Large intestine (tissue), 3 donors: ENCODE results near the gene MN1. TPM values are rescaled to one million over a fixed set of nuclear protein-coding genes. Genes with fewer than 3 reads are reported as not detected.

Experiments
- DNase-seq, 2 donors: peaks; one replicate each; pipeline versions ENCODE4 v3.0.0 to v3.0.0-alpha.2; 2013
- H3K27ac ChIP-seq: one replicate; pipeline ENCODE4 v1.5.1; 2013; ENCODE audit warnings: low read length
- H3K27me3 ChIP-seq: 2 replicates; pipeline ENCODE4 v1.6.1; 2013; ENCODE audit warnings: low read length; ENCODE audit not compliant: control insufficient read depth, insufficient read depth
- H3K36me3 ChIP-seq: 2 replicates; pipeline ENCODE4 v1.6.1; 2013; ENCODE audit warnings: low read length; ENCODE audit not compliant: control insufficient read depth, insufficient read depth
- H3K4me1 ChIP-seq: one replicate; pipeline ENCODE4 v1.6.1; 2013; ENCODE audit warnings: low read length; ENCODE audit not compliant: control insufficient read depth, insufficient read depth
- H3K4me3 ChIP-seq: one replicate; pipeline ENCODE4 v1.5.1; 2013; ENCODE audit warnings: low read length
- H3K9me3 ChIP-seq: one replicate; pipeline ENCODE4 v1.6.1; 2013; ENCODE audit warnings: mild to moderate bottlenecking, low read depth, low read length, moderate library complexity; ENCODE audit not compliant: control insufficient read depth
- WGBS: methylation state at CpG from one replicate; pipeline ENCODE4 v1.1.5; 2013; ENCODE audit warnings: low lambda C conversion rate; ENCODE audit not compliant: insufficient coverage; 5-methylcytosine and 5-hydroxymethylcytosine counted together
- polyA plus RNA-seq: library from polyadenylated mRNA; unstranded; fragments of 120-200 nt; gene quantifications from one replicate; pipeline ENCODE4 v1.2.1, GENCODE V29; 2013

Gene MN1
- polyA plus RNA-seq, 1 donor = 5.8 TPM

DNA sequence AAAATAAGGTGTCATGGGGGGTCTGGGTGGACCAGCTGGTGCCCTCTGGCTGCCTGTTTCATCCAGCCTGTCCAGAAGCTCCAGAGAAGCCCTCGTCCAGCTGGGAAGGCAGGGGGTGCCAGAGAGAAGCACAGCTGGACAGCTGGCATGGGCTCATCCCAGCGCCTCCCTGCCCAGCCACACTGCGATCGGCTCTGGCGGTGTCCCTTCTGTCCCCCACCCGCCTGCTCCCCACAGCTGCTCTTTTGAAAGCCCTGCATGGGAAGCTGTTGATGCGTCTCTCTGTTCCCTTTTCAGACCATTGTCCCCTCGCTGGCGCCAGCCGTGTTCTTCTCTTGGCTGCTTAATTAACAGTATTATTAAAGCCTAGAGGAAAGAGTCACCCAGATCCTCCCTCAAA lies 86.5 kb downstream of the MN1 start:
- no peak for DNase-seq
- no CpG with 5 or more reads among the region's 10 CpGs for WGBS

DNA sequence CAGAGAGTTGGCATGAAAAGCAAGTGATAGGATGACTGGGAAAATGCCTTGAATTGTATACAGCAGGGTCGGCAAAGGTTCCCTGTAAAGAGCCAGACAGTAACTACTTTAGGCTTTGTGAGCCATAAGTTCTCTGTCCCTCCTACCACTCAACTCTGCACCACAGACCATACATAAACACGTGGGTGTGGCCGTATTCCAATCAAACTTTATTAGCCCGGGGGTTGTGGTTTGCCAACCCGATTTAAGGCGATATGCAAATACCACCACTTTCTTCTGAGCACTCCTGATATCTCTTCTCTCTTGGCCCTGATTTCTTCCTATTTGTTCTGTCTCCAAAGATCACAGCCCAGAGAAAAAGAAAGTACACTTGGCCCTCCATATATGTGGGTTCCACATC lies 87.5 kb downstream of the MN1 start:
- Histone ChIP-seq H3K9me3 (no peaks in the 10 kb centered on the region), H3K4me1 (peaks cover 5% of the 10 kb centered on the region), H3K36me3 (no peaks in the 10 kb centered on the region), H3K27me3 (peaks cover 3% of the 10 kb centered on the region), H3K4me3 (no peak overlapping the region), H3K27ac (no peak overlapping the region)
- WGBS = no CpG with 5 or more reads among the region's 6 CpGs
- DNase-seq = no peak

More for the DNA sequence above, 86.5 kb downstream of the MN1 start:
- no peaks in the 10 kb centered on the region for H3K9me3 ChIP-seq
- peaks cover 5% of the 10 kb centered on the region for H3K4me1 ChIP-seq
- H3K27ac ChIP-seq = no peak overlapping the region
- H3K36me3 ChIP-seq = no peaks in the 10 kb centered on the region
- no peak overlapping the region for H3K4me3 ChIP-seq
- H3K27me3 ChIP-seq = peaks cover 3% of the 10 kb centered on the region

DNA sequence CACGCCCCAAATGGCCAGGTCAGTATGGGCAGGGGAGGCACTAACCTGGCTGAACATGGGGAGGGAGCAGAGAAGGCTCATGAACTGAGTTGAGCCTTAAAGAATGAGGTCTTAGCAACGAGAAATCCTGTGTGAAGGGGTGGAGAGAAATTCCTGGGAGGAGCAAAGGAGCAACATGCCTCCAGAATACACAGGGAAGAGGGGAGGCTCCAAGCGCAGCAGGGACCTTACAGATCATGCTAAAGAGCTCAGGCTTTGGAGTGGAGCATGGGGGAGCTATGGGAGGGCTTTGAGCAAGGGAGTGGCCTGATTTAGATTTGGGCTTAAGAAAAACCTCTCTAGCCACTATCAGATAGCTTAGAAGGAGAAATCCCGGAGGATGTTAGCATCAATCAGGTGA lies 88.1 kb downstream of the MN1 start:
- no peaks in the 10 kb centered on the region for H3K36me3 ChIP-seq
- H3K27me3 ChIP-seq = peaks cover 3% of the 10 kb centered on the region
- no peaks in the 10 kb centered on the region for H3K9me3 ChIP-seq
- H3K27ac ChIP-seq = no peak overlapping the region
- WGBS = no CpG with 5 or more reads among the region's 4 CpGs
- no peak overlapping the region for H3K4me3 ChIP-seq
- H3K4me1 ChIP-seq = peaks cover 4% of the 10 kb centered on the region
- DNase-seq = no peak

DNA sequence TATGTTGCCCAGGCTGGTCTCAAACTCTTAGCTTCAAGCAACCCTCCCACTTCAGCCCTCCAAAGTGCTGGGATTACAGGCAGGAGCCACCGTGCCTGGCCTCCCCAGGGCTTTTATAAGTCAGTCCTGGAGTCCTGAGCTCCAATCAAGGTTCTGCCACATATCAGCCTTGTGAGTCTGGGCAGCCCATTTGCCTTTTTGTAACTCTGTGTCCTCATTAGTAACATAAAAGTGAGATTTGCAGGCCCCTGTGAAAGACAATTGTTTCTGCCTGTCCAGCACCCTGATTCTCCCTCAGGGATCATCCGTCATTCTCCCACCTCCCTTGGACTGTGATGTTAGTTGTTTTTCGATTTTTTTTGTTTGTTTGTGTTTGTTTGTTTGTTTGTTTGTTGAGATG lies 89.8 kb downstream of the MN1 start:
- Histone ChIP-seq H3K27ac (no peak overlapping the region), H3K4me1 (no peaks in the 10 kb centered on the region), H3K27me3 (peaks cover 3% of the 10 kb centered on the region), H3K4me3 (no peak overlapping the region), H3K36me3 (no peaks in the 10 kb centered on the region), H3K9me3 (no peaks in the 10 kb centered on the region)
- no CpG with 5 or more reads among the region's 3 CpGs for WGBS
- DNase-seq = no peak

DNA sequence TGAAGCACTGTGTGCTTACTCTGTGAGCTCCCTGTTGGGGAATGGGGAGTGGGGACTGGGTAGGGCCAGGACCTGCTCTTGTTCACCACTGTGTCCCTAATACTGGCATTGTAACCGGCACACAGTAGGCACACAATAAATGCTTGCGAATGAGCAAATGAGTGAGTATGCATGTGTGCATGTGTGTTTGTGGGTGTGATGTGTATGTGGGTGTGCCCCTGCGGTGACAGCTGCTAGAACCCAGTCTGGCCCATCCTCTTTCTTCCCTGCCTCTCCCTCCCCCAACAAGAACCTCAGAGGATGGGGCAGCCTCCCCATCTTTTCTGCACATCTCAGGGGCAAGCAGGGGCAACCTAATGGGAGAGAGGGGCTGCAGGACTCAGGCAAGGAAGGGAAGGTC lies 90.5 kb downstream of the MN1 start:
- no peaks in the 10 kb centered on the region for H3K36me3 ChIP-seq
- no peak overlapping the region for H3K4me3 ChIP-seq
- DNase-seq = no peak
- no peak overlapping the region for H3K27ac ChIP-seq
- H3K9me3 ChIP-seq = no peaks in the 10 kb centered on the region
- no peaks in the 10 kb centered on the region for H3K4me1 ChIP-seq
- WGBS = no CpG with 5 or more reads among the region's 3 CpGs
- peaks cover under 1% of the 10 kb centered on the region for H3K27me3 ChIP-seq

DNA sequence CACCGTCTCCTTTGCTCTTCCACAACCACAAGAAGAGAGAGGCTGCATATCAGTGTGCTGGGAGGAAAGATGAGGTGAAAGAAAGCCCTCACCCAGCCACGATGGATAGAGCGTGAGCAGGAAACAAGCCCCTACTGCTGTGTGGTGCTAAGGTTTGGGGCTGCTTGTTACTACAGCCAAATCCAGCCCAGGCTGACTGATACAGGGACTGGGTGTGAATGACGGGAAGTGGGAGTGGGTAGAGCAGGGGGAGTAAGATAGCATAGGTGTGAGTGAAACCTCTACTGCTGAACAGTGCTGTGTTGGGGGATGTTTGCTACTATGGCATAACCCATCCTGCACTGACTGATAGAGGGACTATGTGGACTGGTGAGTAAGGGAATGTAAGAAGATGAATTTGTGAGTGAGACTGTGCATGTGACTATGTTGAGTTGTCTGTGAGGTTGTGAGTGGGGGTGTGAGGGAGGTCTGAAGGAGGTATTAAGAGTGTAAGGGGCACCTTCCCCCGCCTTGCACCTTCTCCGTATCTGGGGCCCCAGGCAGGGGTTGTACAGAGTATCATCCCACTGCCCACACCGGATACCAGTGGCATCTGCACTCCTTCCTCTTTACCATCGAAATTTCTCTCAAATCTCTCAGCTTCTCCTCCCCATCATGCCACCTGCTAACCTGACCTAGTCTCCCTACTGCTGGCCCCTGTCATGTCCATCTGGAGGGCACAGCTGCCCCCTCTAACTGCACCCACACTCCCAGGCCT lies 91.5 kb downstream of the MN1 start:
- DNase-seq = no peak
- H3K4me3 ChIP-seq = no peak overlapping the region
- no peaks in the 10 kb centered on the region for H3K36me3 ChIP-seq
- no peaks in the 10 kb centered on the region for H3K27me3 ChIP-seq
- H3K27ac ChIP-seq = no peak overlapping the region
- no peaks in the 10 kb centered on the region for H3K4me1 ChIP-seq
- no peaks in the 10 kb centered on the region for H3K9me3 ChIP-seq
- 60% methylated on average over 1 of the region's 8 CpGs for WGBS

DNA sequence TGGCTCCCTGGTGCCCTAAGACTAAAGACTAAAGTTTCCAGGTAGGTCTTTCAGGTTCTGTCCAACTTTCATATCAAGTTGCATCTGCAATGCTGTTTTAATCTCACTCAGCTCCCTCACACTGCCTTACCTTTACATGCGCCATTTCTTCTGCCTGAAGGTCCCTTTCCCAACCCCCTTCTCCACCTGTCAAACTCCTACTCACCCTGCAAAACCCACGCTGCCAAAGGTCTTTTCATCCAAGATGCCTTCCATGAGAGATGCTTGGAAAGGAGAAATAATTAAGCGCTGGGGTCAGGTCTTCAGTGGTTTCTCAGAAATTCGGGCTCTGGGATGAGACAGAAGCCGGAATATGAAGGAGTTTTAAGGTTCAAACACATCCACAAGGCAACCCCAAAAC lies 95.1 kb downstream of the MN1 start:
- DNase-seq = no peak
- Histone ChIP-seq H3K4me3 (no peak overlapping the region), H3K27me3 (no peaks in the 10 kb centered on the region), H3K4me1 (no peaks in the 10 kb centered on the region), H3K36me3 (no peaks in the 10 kb centered on the region), H3K27ac (no peak overlapping the region), H3K9me3 (peaks cover 4% of the 10 kb centered on the region)
- 100% methylated on average over 2 of the region's 5 CpGs for WGBS

DNA sequence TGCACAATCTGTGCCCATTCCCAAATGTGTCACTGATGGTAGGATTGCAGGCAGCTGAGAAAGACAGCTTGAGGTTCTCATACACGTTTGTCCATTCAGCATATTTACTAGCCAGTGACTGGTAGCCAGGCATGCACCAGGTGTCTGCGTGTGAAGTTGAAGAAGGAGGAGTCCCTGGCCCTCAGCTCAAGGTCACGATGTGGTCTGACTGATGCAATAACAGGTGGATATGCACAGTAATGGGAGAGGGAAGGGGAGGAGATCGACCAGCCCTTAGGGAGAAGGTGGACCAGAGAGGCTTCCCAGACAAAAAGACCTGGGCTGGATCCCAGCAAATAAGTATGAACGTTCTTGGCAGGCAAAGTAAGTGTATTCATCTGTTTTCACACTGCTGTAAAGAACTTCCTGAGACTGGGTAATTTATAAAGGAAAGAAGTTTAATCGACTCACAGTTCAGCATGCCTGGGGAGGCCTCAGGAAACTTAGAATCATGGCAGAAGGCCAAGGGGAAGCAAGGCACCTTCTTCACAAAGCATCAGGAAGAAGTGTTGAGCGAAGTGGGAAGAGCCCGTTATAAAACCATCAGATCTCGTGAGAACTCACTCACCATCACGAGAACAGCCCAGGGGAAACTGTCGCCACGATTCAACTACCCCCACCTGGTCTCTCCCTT lies 96.0 kb downstream of the MN1 start:
- DNase-seq = no peak
- Histone ChIP-seq H3K4me1 (no peaks in the 10 kb centered on the region), H3K36me3 (no peaks in the 10 kb centered on the region), H3K27ac (no peak overlapping the region), H3K27me3 (no peaks in the 10 kb centered on the region), H3K9me3 (peaks cover 4% of the 10 kb centered on the region), H3K4me3 (no peak overlapping the region)
- WGBS = 80% methylated on average over 3 of the region's 12 CpGs

DNA sequence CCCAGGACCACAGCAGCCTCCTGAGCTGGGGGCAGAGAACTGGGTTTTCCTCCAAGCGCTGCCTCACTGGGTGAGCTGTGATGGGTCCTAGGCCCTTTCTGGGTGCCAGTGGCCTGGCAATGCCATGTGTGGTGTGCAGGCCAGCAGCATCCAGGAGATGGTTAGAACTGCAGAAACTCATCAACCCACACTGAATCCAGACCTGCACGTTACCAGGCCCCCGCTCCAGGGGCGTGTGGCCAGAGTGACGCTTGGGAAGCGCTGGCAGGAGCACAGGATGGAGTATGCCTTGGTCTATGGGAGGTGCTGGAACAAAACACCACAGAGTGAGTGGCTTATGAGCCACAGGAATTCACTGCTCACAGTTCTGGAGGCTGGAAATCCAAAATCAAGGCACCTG lies 97.0 kb downstream of the MN1 start:
- peaks cover 4% of the 10 kb centered on the region for H3K9me3 ChIP-seq
- H3K27ac ChIP-seq = no peak overlapping the region
- no peaks in the 10 kb centered on the region for H3K36me3 ChIP-seq
- no peak for DNase-seq
- no CpG with 5 or more reads among the region's 6 CpGs for WGBS
- no peaks in the 10 kb centered on the region for H3K4me1 ChIP-seq
- no peak overlapping the region for H3K4me3 ChIP-seq
- H3K27me3 ChIP-seq = no peaks in the 10 kb centered on the region

DNA sequence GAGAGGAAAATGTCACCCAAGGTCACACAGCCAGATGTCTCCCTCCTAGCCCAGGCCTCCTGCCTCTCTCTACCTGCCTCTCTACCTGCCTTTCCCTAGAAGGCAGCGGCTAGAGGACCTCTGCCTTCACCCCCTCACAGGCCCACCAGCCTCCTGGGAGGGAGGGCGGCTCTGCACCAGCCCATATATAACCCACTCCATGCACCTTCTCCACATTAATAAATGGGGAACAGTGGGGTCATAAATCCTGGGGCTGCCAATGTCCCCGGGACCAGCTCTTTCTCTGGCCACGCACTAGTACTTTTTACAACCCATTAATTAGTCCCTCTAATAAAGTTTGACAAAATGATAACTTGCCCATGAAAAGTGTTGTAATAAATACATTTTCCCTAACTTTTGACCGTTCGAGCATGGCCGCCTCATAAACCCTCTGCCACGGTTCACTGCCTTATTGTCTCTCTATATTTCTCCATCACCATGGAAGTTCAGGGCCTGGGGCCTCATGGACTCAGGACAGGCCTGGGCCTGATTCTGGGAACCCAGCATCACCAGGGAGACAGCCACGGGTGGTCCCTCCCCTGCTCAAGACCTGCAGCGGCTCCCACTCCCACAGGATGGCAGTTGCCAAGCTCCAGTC lies 102.1 kb downstream of the MN1 start:
- DNase-seq = no peak

More for the DNA sequence above, 102.1 kb downstream of the MN1 start:
- Histone ChIP-seq H3K4me1 (no peaks in the 10 kb centered on the region), H3K4me3 (no peak overlapping the region), H3K9me3 (peaks cover 4% of the 10 kb centered on the region), H3K27ac (no peak overlapping the region), H3K36me3 (no peaks in the 10 kb centered on the region), H3K27me3 (no peaks in the 10 kb centered on the region)
- WGBS = no CpG with 5 or more reads among the region's 10 CpGs
